Trophoblast cell (in vitro differentiated cells and primary cell): Measurements from ENCODE around the gene UBE2L5.
"Not testable (repeated sequence)": the region's sequence is repeated elsewhere in the genome, so short reads cannot be mapped to it uniquely, and the experiment has no call there.

ENCODE experiments used
- DNase-seq, 2 donors: peaks; one replicate each; pipeline ENCODE4 v3.0.0-alpha.2; 2016
- H2AFZ ChIP-seq: 2 replicates; pipeline ENCODE4 v1.6.1; 2013; ENCODE audit warnings: low read length, moderate library complexity, mild to moderate bottlenecking; ENCODE audit not compliant: insufficient read depth, poor library complexity
- H2AK5ac ChIP-seq: 2 replicates; pipeline ENCODE4 v1.6.1; 2013; ENCODE audit warnings: mild to moderate bottlenecking, low read length
- H2BK120ac ChIP-seq: 2 replicates; pipeline ENCODE4 v1.6.1; 2013; ENCODE audit warnings: low read length, mild to moderate bottlenecking, moderate library complexity; ENCODE audit not compliant: insufficient read depth, poor library complexity
- H2BK12ac ChIP-seq: 2 replicates; pipeline ENCODE4 v1.6.1; 2013; ENCODE audit warnings: mild to moderate bottlenecking, low read length, moderate library complexity
- H2BK5ac ChIP-seq: 2 replicates; pipeline ENCODE4 v1.6.1; 2013; ENCODE audit warnings: low read length, low read depth, moderate library complexity, mild to moderate bottlenecking; ENCODE audit not compliant: poor library complexity
- H3K14ac ChIP-seq: 2 replicates; pipeline ENCODE4 v1.6.1; 2013; ENCODE audit warnings: mild to moderate bottlenecking, low read length
- H3K18ac ChIP-seq: 2 replicates; pipeline ENCODE4 v1.6.1; 2013; ENCODE audit warnings: mild to moderate bottlenecking, low read length
- H3K23ac ChIP-seq: 2 replicates; pipeline ENCODE4 v1.6.1; 2013; ENCODE audit warnings: low read length
- H3K27ac ChIP-seq: 2 replicates; pipeline ENCODE4 v1.5.1; 2013; ENCODE audit warnings: low read depth, mild to moderate bottlenecking, inconsistent platforms, low read length, moderate library complexity
- H3K27me3 ChIP-seq: 2 replicates; pipeline ENCODE4 v1.6.1; 2013; ENCODE audit warnings: inconsistent platforms, mild to moderate bottlenecking, low read length, moderate library complexity; ENCODE audit not compliant: insufficient read depth
- H3K36me3 ChIP-seq, 2 experiments: 1 replicate in 1 of 2; 2 replicates in 1 of 2; pipeline ENCODE4 v1.6.1; 2013; ENCODE audit warnings: low read length in 2 of 2, mild to moderate bottlenecking in 2 of 2, moderate library complexity in 1 of 2; ENCODE audit not compliant: insufficient read depth in 2 of 2, control insufficient read depth in 1 of 2
- H3K4ac ChIP-seq: 2 replicates; pipeline ENCODE4 v1.6.1; 2013; ENCODE audit warnings: low read depth, mild to moderate bottlenecking, low read length, moderate library complexity
- H3K4me1 ChIP-seq, 2 experiments: 1 replicate in 1 of 2; 2 replicates in 1 of 2; pipeline ENCODE4 v1.6.1; 2013; ENCODE audit warnings: low read length in 2 of 2, mild to moderate bottlenecking in 2 of 2, moderate library complexity in 1 of 2; ENCODE audit not compliant: insufficient read depth in 2 of 2, control insufficient read depth in 1 of 2
- H3K4me2 ChIP-seq: 2 replicates; pipeline ENCODE4 v1.6.1; 2013; ENCODE audit warnings: inconsistent platforms, mild to moderate bottlenecking, low read length, moderate library complexity
- H3K4me3 ChIP-seq: 2 replicates; pipeline ENCODE4 v1.5.1; 2013; ENCODE audit warnings: mild to moderate bottlenecking, low read depth, low read length, inconsistent platforms
- H3K79me1 ChIP-seq: one replicate; pipeline ENCODE4 v1.6.1; 2013; ENCODE audit warnings: low read length
- H3K79me2 ChIP-seq: 2 replicates; pipeline ENCODE4 v1.6.1; 2013; ENCODE audit warnings: low read length, mild to moderate bottlenecking; ENCODE audit not compliant: control insufficient read depth, insufficient read depth, poor library complexity
- H3K9ac ChIP-seq: 2 replicates; pipeline ENCODE4 v1.6.1; 2013; ENCODE audit warnings: mild to moderate bottlenecking, low read length
- H3K9me3 ChIP-seq: 2 replicates; pipeline ENCODE4 v1.6.1; 2013; ENCODE audit warnings: low read depth, mild to moderate bottlenecking, control low read depth, inconsistent platforms, low read length; ENCODE audit not compliant: insufficient read depth
- H4K12ac ChIP-seq: 2 replicates; pipeline ENCODE4 v1.6.1; 2013; ENCODE audit warnings: low read depth, mild to moderate bottlenecking, low read length, moderate library complexity
- H4K8ac ChIP-seq: 2 replicates; pipeline ENCODE4 v1.6.1; 2013; ENCODE audit warnings: low read depth, mild to moderate bottlenecking, low read length, moderate library complexity
- H4K91ac ChIP-seq: one replicate; pipeline ENCODE4 v1.6.1; 2013; ENCODE audit warnings: low read depth, mild to moderate bottlenecking, low read length, moderate library complexity
- WGBS: extraction: QIAGEN DNeasy Blood & Tissue Kit; methylation state at CpG from one replicate; pipeline ENCODE4 v1.1.7; 2013; ENCODE audit warnings: missing lambda C conversion rate; ENCODE audit not compliant: insufficient read length, insufficient coverage; ENCODE audit errors: extremely low coverage; 5-methylcytosine and 5-hydroxymethylcytosine counted together

UBE2L5 gene

GRCh38 chr13:30438286-30438685 is 16.0 kb downstream of the UBE2L5 start:
- Histone ChIP-seq H3K23ac (no peak overlapping the region), H4K12ac (no peak overlapping the region), H3K4me1 (no peaks in the 10 kb centered on the region), H3K4ac (no peak overlapping the region), H3K79me1 (no peaks in the 10 kb centered on the region), H4K8ac (no peak overlapping the region), H4K91ac (no peak overlapping the region), H2AFZ (no peak overlapping the region), H3K4me2 (no peak overlapping the region), H2BK12ac (no peak overlapping the region), H3K27ac (no peak overlapping the region), H2BK120ac (no peak overlapping the region), H3K36me3 (no peaks in the 10 kb centered on the region), H3K9me3 (no peaks in the 10 kb centered on the region), H3K79me2 (no peaks in the 10 kb centered on the region), H3K27me3 (no peaks in the 10 kb centered on the region), H3K4me3 (no peak overlapping the region), H3K18ac (no peak overlapping the region), H3K9ac (no peak overlapping the region), H3K14ac (no peak overlapping the region), H2BK5ac (no peak overlapping the region), H2AK5ac (no peak overlapping the region)
- WGBS: no CpG with 5 or more reads among the region's 3 CpGs
- DNase-seq: no peak

- Histone ChIP-seq H2BK12ac (no peak overlapping the region), H3K27ac (no peak overlapping the region), H3K18ac (no peak overlapping the region), H2AK5ac (no peak overlapping the region), H3K27me3 (no peaks in the 10 kb centered on the region), H2BK120ac (no peak overlapping the region), H3K4me3 (no peak overlapping the region), H4K12ac (no peak overlapping the region), H3K79me1 (peaks cover 9% of the 10 kb centered on the region), H3K4ac (no peak overlapping the region), H3K14ac (no peak overlapping the region), H3K4me1 (peaks cover 8 to 9% of the 10 kb centered on the region in 2 experiments), H3K4me2 (no peak overlapping the region), H4K8ac (no peak overlapping the region), H3K23ac (no peak overlapping the region), H3K9me3 (no peaks in the 10 kb centered on the region), H2BK5ac (no peak overlapping the region), H3K36me3 (no peaks in the 10 kb centered on the region), H3K79me2 (no peaks in the 10 kb centered on the region), H4K91ac (no peak overlapping the region), H2AFZ (no peak overlapping the region), H3K9ac (no peak overlapping the region)
- DNase-seq: no peak
- WGBS: no CpG with 5 or more reads among the region's 8 CpGs
Observed at GRCh38 chr13:30440910-30441703, 18.8 kb downstream of the UBE2L5 start.

- Histone ChIP-seq H3K18ac (no peak overlapping the region), H3K9ac (no peak overlapping the region), H3K4me1 (peaks cover 10 to 11% of the 10 kb centered on the region in 2 experiments), H2AK5ac (no peak overlapping the region), H3K4me3 (no peak overlapping the region), H3K79me1 (peaks cover 9% of the 10 kb centered on the region), H2BK12ac (no peak overlapping the region), H4K8ac (no peak overlapping the region), H3K79me2 (no peaks in the 10 kb centered on the region), H3K23ac (no peak overlapping the region), H4K91ac (no peak overlapping the region), H4K12ac (no peak overlapping the region), H2BK5ac (no peak overlapping the region), H3K4ac (no peak overlapping the region), H3K9me3 (no peaks in the 10 kb centered on the region), H3K14ac (no peak overlapping the region), H3K27me3 (no peaks in the 10 kb centered on the region), H3K27ac (no peak overlapping the region), H2AFZ (no peak overlapping the region), H2BK120ac (no peak overlapping the region), H3K36me3 (no peaks in the 10 kb centered on the region), H3K4me2 (no peak overlapping the region)
- WGBS: no CpG with 5 or more reads among the region's 5 CpGs
- DNase-seq: no peak
Observed at GRCh38 chr13:30442926-30443325, 20.6 kb downstream of the UBE2L5 start.

- H3K4me1 ChIP-seq: peaks cover 10 to 11% of the 10 kb centered on the region in 2 experiments
- not testable (repeated sequence) for H2BK120ac ChIP-seq, H3K9ac ChIP-seq, H3K36me3 ChIP-seq, H3K27me3 ChIP-seq, H3K4me2 ChIP-seq, H3K9me3 ChIP-seq, H3K23ac ChIP-seq, H2AK5ac ChIP-seq, H2AFZ ChIP-seq, H2BK5ac ChIP-seq, H3K4me3 ChIP-seq, H3K79me1 ChIP-seq, H3K14ac ChIP-seq, H4K12ac ChIP-seq, H3K4ac ChIP-seq, H3K18ac ChIP-seq, H4K91ac ChIP-seq, DNase-seq, H4K8ac ChIP-seq, H2BK12ac ChIP-seq, H3K79me2 ChIP-seq, H3K27ac ChIP-seq
- no CpG with 5 or more reads among the region's 3 CpGs for WGBS
Observed at GRCh38 chr13:30443491-30443890, 21.2 kb downstream of the UBE2L5 start.
